ENCODE results near the gene HOXB7. TPM values are rescaled to one million over a fixed set of nuclear protein-coding genes. Genes with fewer than 3 reads are reported as not detected.

HOXB7 gene
- total RNA-seq, 2 experiments from 2014 or later = 9.2 to 16.3 TPM

DNA sequence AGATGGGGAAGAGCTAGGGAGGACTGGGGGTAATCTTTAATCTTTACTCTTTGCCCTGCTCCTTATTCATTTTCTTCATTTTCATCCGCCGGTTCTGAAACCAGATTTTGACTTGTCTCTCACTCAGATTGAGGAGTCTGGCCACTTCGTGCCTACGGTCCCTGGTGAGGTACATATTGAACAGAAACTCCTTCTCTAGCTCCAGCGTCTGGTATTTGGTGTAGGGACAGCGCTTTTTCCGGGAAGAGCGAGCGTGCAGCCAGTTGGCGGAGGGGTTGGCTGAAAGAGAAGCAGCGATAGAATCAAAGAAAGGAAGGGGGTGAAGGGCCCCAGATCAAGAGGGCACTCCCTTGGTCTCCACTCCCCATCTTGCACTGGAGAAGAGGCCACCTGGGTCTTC lies 12.0 kb upstream of the HOXB7 start:
- H3K9me3 ChIP-seq (ENCODE audit: low read length) = no peaks in the 10 kb centered on the region
- no peak overlapping the region for H2AFZ ChIP-seq (ENCODE audit: low read length)
- H3K4me2 ChIP-seq (ENCODE audit: low read length) = no peak overlapping the region
- no peaks in the 10 kb centered on the region for H3K9me2 ChIP-seq (ENCODE audit: insufficient read depth, low read length)
- DNase-seq (ENCODE audit: low spot score) = no peak
- TF ChIP-seq CTCF (conservative IDR thresholded peaks at IDR 0.05; ENCODE audit: low read length) (no peak), EZH2phosphoT487 (IDR thresholded peaks at IDR 0.05; ENCODE audit: borderline replicate concordance, low read depth, low read length) (no peak)
- no peaks in the 10 kb centered on the region for H4K20me1 ChIP-seq (ENCODE audit: insufficient read depth, low read length)
- H3K79me2 ChIP-seq (ENCODE audit: insufficient read depth, low read depth, low read length) = no peaks in the 10 kb centered on the region
- no peak overlapping the region for H3K27ac ChIP-seq (ENCODE audit: low read depth, low read length, poor library complexity, severe bottlenecking)
- H3K4me1 ChIP-seq (ENCODE audit: insufficient read depth, low read length, poor library complexity, severe bottlenecking) = no peaks in the 10 kb centered on the region
- no TSS peak for BruUV-seq (replicated peaks)
- no peaks in the 10 kb centered on the region for H3K36me3 ChIP-seq (ENCODE audit: insufficient read depth, low read length)
- H3K4me3 ChIP-seq (ENCODE audit: low read depth, low read length, poor library complexity, severe bottlenecking) = no peak overlapping the region
- ChIA-PET POLR2A (no interaction called here), CTCF (ENCODE audit: unreplicated experiment) (interaction anchor here (1.2 kb wide), 1 partner anchor 14 kb away, joined by 3 read pairs; no protein-coding TSS in a partner anchor)
- intact Hi-C loops (cut with micrococcal nuclease; ENCODE audit: unreplicated experiment) = no loop called here

DNA sequence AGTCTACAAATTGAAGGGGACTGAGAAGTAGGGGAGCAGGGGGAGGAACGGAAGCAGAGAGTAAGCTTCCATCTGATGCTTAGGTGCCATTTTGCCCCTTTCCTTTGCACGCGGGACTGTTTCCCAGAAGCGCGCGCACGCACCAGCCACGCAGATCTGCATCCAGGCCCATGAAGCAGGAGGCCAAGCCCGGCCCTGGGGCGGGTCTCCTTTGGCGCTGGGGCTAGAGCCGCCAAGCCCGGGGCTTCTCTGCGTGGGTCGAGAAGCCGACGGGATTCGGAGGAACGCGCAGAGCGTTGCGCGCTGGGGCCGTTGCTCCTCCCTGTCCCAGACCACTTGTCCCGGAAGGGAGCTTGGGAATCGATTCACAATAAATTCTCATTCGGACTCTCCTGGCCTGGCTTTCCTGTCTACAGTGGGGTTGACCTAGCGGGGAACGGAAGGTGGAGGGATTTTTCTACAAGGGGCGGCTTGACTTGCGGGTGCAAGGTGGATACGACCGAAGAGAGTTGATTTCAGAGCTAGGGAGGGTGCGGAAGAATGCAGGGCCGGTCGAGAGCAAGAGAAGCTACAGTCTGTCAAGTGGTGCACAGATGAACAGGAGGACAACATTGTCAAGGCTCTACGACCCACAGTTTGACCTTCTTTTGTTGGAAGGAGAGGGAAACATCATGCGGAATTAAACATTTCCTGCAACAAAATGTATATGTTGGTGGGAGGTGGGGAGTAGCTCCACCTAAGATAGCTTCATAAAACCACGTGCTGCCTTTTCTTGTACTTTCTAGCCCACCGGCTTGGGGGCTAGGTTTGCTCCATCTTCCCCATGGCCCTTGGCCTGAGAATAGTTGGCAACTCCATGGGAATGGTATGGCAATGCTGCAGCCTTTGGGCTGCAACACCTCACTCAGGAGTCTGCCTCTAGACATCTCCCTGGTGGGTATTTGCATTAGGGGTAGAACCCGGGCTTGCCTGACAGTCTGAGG lies 10.9 kb upstream of the HOXB7 start:
- no peaks in the 10 kb centered on the region for H3K4me1 ChIP-seq (ENCODE audit: insufficient read depth, low read length, poor library complexity, severe bottlenecking)
- TF ChIP-seq EZH2phosphoT487 (IDR thresholded peaks at IDR 0.05; ENCODE audit: borderline replicate concordance, low read depth, low read length) (no peak), CTCF (conservative IDR thresholded peaks at IDR 0.05; ENCODE audit: low read length) (no peak)
- H3K4me2 ChIP-seq (ENCODE audit: low read length) = no peak overlapping the region
- CTCF ChIA-PET (ENCODE audit: unreplicated experiment) = no interaction called here
- intact Hi-C loops (cut with micrococcal nuclease; ENCODE audit: unreplicated experiment) = no loop called here
- H3K27ac ChIP-seq (ENCODE audit: low read depth, low read length, poor library complexity, severe bottlenecking) = no peak overlapping the region
- no peaks in the 10 kb centered on the region for H4K20me1 ChIP-seq (ENCODE audit: insufficient read depth, low read length)
- no peak overlapping the region for H3K4me3 ChIP-seq (ENCODE audit: low read depth, low read length, poor library complexity, severe bottlenecking)
- H2AFZ ChIP-seq (ENCODE audit: low read length) = no peak overlapping the region
- DNase-seq (ENCODE audit: low spot score) = no peak
- H3K9me2 ChIP-seq (ENCODE audit: insufficient read depth, low read length) = no peaks in the 10 kb centered on the region
- no peaks in the 10 kb centered on the region for H3K79me2 ChIP-seq (ENCODE audit: insufficient read depth, low read depth, low read length)
- POLR2A ChIA-PET = interaction anchor here (0.6 kb wide), 2 partner anchors 230 to 276 kb away, joined by 3 read pairs; no protein-coding TSS in a partner anchor
- H3K9me3 ChIP-seq (ENCODE audit: low read length) = no peaks in the 10 kb centered on the region
- BruUV-seq (replicated peaks) = no TSS peak
- H3K36me3 ChIP-seq (ENCODE audit: insufficient read depth, low read length) = no peaks in the 10 kb centered on the region

All from OCI-LY7 (cell line).